Measurements from ENCODE around the gene SWT1. TPM values are rescaled to one million over a fixed set of nuclear protein-coding genes. Genes with fewer than 3 reads are reported as not detected.
"Not testable (repeated sequence)": the region's sequence is repeated elsewhere in the genome, so short reads cannot be mapped to it uniquely, and the experiment has no call there.

Gene SWT1
- total RNA-seq, 1 donor = 6.9 TPM

DNA sequence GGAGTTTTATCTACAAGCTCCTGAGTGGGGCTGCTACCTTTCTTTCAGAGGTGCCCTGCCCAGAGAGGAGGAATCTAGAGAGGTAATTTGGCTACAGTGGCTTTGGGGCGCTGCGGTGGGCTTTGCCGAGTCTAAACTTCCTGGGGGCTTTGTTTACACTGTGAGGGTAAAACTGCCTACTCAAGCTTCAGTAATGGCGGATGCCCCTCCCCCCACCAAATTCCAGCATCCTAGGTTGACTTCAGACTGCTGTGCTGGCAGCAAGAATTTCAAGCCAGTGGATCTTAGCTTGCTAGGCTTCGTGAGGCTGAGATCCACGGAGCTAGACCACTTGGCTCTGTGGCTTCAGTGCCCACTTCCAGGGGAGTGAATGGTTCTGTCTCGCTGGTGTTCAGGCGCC lies 43.9 kb downstream of the SWT1 start:
- TF ChIP-seq, protein P1, sequence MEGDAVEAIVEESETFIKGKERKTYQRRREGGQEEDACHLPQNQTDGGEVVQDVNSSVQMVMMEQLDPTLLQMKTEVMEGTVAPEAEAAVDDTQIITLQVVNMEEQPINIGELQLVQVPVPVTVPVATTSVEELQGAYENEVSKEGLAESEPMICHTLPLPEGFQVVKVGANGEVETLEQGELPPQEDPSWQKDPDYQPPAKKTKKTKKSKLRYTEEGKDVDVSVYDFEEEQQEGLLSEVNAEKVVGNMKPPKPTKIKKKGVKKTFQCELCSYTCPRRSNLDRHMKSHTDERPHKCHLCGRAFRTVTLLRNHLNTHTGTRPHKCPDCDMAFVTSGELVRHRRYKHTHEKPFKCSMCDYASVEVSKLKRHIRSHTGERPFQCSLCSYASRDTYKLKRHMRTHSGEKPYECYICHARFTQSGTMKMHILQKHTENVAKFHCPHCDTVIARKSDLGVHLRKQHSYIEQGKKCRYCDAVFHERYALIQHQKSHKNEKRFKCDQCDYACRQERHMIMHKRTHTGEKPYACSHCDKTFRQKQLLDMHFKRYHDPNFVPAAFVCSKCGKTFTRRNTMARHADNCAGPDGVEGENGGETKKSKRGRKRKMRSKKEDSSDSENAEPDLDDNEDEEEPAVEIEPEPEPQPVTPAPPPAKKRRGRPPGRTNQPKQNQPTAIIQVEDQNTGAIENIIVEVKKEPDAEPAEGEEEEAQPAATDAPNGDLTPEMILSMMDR (IDR thresholded peaks at IDR 0.05; ENCODE audit: extremely low read depth, low read depth, low read length) = no peak
- H3K4me3 ChIP-seq (ENCODE audit: insufficient read depth, low read length) = no peak overlapping the region
- no peaks in the 10 kb centered on the region for H3K79me2 ChIP-seq (ENCODE audit: insufficient read depth, low read length)
- no peak for DNase-seq (ENCODE audit: insufficient read length, low spot score, missing footprints)
- no peaks in the 10 kb centered on the region for H4K20me1 ChIP-seq (ENCODE audit: insufficient read depth, low read length)
- no peak overlapping the region for H3K4me2 ChIP-seq (ENCODE audit: insufficient read depth, low read length)
- H3K9me3 ChIP-seq (ENCODE audit: low read depth, low read length) = no peaks in the 10 kb centered on the region
- H3K27ac ChIP-seq (ENCODE audit: low read depth, low read length) = no peak overlapping the region
- H3K27me3 ChIP-seq (ENCODE audit: insufficient read depth, low read length) = no peaks in the 10 kb centered on the region
- H2AFZ ChIP-seq (ENCODE audit: low read length) = no peak overlapping the region
- H3K4me1 ChIP-seq (ENCODE audit: insufficient read depth, low read length) = no peaks in the 10 kb centered on the region
- no peaks in the 10 kb centered on the region for H3K36me3 ChIP-seq (ENCODE audit: insufficient read depth, low read length)

DNA sequence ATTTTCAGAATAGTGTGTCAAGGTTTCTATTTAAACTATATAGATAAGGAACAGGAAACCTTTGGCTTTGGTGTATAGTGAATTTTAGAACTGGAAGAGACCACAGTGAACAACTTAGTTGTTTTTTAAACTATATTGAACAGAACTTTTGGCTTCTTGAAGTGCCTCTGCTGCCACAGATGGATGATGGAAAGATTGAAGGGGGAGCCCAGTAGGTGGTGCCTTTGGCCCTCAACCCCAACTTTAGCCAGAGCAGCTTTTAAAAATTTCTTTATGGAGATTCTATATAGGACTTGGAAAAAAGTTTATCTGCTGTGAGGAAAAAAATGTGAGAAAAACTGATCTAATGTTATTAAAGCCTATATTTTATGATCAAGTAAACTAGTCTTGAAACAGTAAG lies 50.2 kb downstream of the SWT1 start:
- H3K9me3 ChIP-seq (ENCODE audit: low read depth, low read length) = no peaks in the 10 kb centered on the region
- H3K36me3 ChIP-seq (ENCODE audit: insufficient read depth, low read length) = no peaks in the 10 kb centered on the region
- H4K20me1 ChIP-seq (ENCODE audit: insufficient read depth, low read length) = no peaks in the 10 kb centered on the region
- TF ChIP-seq, protein P1 (IDR thresholded peaks at IDR 0.05; ENCODE audit: extremely low read depth, low read depth, low read length) = no peak
- no peak overlapping the region for H3K4me3 ChIP-seq (ENCODE audit: insufficient read depth, low read length)
- no peaks in the 10 kb centered on the region for H3K79me2 ChIP-seq (ENCODE audit: insufficient read depth, low read length)
- H3K27me3 ChIP-seq (ENCODE audit: insufficient read depth, low read length) = no peaks in the 10 kb centered on the region
- no peak overlapping the region for H3K4me2 ChIP-seq (ENCODE audit: insufficient read depth, low read length)
- no peaks in the 10 kb centered on the region for H3K4me1 ChIP-seq (ENCODE audit: insufficient read depth, low read length)
- no peak overlapping the region for H2AFZ ChIP-seq (ENCODE audit: low read length)
- no peak overlapping the region for H3K27ac ChIP-seq (ENCODE audit: low read depth, low read length)
- no peak for DNase-seq (ENCODE audit: insufficient read length, low spot score, missing footprints)

DNA sequence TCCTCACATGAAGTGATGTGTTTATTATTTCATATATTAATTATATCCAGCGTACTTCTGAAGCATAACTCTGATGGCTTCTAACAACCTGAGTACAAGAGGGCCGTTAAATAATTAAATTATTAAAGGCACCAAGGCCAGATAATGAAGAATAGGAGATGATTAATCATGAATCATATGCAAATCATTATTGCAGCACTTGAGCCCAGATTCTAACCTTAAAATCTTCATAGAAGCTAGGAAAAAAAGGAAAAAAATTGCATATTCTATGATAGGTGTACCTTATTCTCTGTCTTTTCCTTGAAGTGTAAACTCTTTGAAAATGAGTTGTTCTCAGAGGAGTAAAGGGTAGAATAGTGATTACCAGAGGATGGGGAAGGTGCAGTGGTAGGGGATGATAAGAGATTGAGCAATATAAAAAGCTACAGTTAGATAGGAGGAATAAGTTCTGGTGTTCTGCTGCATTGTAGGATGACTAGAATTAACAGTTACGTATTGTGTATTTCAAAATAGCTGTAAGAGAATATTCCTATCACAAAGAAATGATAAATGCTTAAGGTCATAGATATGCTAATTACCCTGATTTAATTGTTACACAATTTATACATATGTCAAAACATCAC lies 51.1 kb downstream of the SWT1 start:
- H3K4me1 ChIP-seq (ENCODE audit: insufficient read depth, low read length) = peaks cover 2% of the 10 kb centered on the region
- H3K9me3 ChIP-seq (ENCODE audit: low read depth, low read length) = no peaks in the 10 kb centered on the region
- no peaks in the 10 kb centered on the region for H4K20me1 ChIP-seq (ENCODE audit: insufficient read depth, low read length)
- no peak overlapping the region for H3K27ac ChIP-seq (ENCODE audit: low read depth, low read length)
- no peak overlapping the region for H3K4me3 ChIP-seq (ENCODE audit: insufficient read depth, low read length)
- H3K36me3 ChIP-seq (ENCODE audit: insufficient read depth, low read length) = no peaks in the 10 kb centered on the region
- TF ChIP-seq, protein P1 (IDR thresholded peaks at IDR 0.05; ENCODE audit: extremely low read depth, low read depth, low read length) = no peak
- H3K4me2 ChIP-seq (ENCODE audit: insufficient read depth, low read length) = no peak overlapping the region
- no peaks in the 10 kb centered on the region for H3K27me3 ChIP-seq (ENCODE audit: insufficient read depth, low read length)
- H3K79me2 ChIP-seq (ENCODE audit: insufficient read depth, low read length) = no peaks in the 10 kb centered on the region
- H2AFZ ChIP-seq (ENCODE audit: low read length) = no peak overlapping the region
- DNase-seq (ENCODE audit: insufficient read length, low spot score, missing footprints) = peak; percentile 21

DNA sequence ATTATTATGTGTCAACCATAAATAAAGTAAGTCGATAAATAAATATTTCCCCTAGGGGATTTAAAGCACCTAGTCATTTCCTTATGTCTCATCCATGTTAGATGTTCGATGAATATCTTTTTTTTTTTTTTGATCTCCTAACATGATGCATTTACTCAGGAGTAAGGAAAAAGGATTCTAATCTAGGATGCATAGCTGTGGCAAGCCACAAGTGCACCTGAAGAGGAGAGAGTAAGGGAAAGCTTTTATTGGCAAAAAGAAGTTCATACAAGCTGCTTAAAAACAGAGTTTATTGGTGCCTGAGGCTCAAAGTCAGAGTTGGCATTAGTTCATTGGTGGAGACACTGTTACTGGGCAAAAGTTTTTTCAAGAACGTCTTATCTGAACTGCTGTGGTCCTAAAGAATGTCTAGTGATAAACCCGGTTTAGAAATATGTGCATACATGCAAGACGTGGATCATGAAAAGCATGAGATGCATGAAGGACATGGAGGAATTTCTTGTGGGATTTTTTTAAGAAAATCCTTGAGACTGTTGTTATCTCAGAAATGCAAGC lies 51.7 kb downstream of the SWT1 start:
- H3K36me3 ChIP-seq (ENCODE audit: insufficient read depth, low read length) = no peaks in the 10 kb centered on the region
- H3K4me3 ChIP-seq (ENCODE audit: insufficient read depth, low read length) = no peak overlapping the region
- H3K9me3 ChIP-seq (ENCODE audit: low read depth, low read length) = no peaks in the 10 kb centered on the region
- TF ChIP-seq, protein P1 (IDR thresholded peaks at IDR 0.05; ENCODE audit: extremely low read depth, low read depth, low read length) = no peak
- no peak overlapping the region for H3K4me2 ChIP-seq (ENCODE audit: insufficient read depth, low read length)
- H2AFZ ChIP-seq (ENCODE audit: low read length) = no peak overlapping the region
- H3K79me2 ChIP-seq (ENCODE audit: insufficient read depth, low read length) = no peaks in the 10 kb centered on the region
- H3K27me3 ChIP-seq (ENCODE audit: insufficient read depth, low read length) = no peaks in the 10 kb centered on the region
- peaks cover 4% of the 10 kb centered on the region for H3K4me1 ChIP-seq (ENCODE audit: insufficient read depth, low read length)
- no peak for DNase-seq (ENCODE audit: insufficient read length, low spot score, missing footprints)
- no peaks in the 10 kb centered on the region for H4K20me1 ChIP-seq (ENCODE audit: insufficient read depth, low read length)
- no peak overlapping the region for H3K27ac ChIP-seq (ENCODE audit: low read depth, low read length)

DNA sequence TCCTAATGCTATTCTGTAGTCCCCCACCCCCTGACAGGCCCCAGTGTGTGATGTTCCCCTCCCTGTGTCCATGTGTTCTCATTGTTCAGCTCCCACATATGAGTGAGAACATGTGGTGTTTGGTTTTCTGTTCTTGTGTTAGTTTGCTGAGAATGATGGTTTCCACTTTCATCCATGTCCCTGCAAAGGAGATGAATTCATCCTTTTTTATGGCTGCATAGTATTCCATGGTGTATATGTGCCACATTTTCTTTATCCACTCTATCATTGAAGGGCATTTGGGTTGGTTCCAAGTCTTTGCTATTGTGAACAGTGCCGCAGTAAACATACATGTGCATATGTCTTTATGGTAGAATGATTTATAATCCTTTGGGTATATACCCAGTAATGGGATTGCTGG lies 52.4 kb downstream of the SWT1 start:
- not testable (repeated sequence) for H3K36me3 ChIP-seq (ENCODE audit: insufficient read depth, low read length); H3K4me2 ChIP-seq (ENCODE audit: insufficient read depth, low read length); H3K27me3 ChIP-seq (ENCODE audit: insufficient read depth, low read length); H4K20me1 ChIP-seq (ENCODE audit: insufficient read depth, low read length); H3K4me3 ChIP-seq (ENCODE audit: insufficient read depth, low read length); H2AFZ ChIP-seq (ENCODE audit: low read length); H3K27ac ChIP-seq (ENCODE audit: low read depth, low read length); H3K79me2 ChIP-seq (ENCODE audit: insufficient read depth, low read length); DNase-seq (ENCODE audit: insufficient read length, low spot score, missing footprints); H3K9me3 ChIP-seq (ENCODE audit: low read depth, low read length); H3K4me1 ChIP-seq (ENCODE audit: insufficient read depth, low read length)
